Ectodermal cell (in vitro differentiated cells): ENCODE measurements around the gene STAMBPL1.

Experiments
- H3K27ac ChIP-seq: 2 replicates; pipeline ENCODE4 v1.7.0; 2013; ENCODE audit warnings: mild to moderate bottlenecking, low read depth, low read length; ENCODE audit not compliant: insufficient read depth, poor library complexity, severe bottlenecking
- H3K27me3 ChIP-seq: 2 replicates; pipeline ENCODE4 v1.7.0; 2013; ENCODE audit warnings: mild to moderate bottlenecking, low read length; ENCODE audit not compliant: insufficient read depth, control insufficient read depth, poor library complexity, severe bottlenecking
- H3K36me3 ChIP-seq: one replicate; pipeline ENCODE4 v1.7.0; 2013; ENCODE audit warnings: low read length; ENCODE audit not compliant: control insufficient read depth, insufficient read depth
- H3K4me1 ChIP-seq: one replicate; pipeline ENCODE4 v1.7.0; 2013; ENCODE audit warnings: low read length; ENCODE audit not compliant: control insufficient read depth, insufficient read depth
- H3K4me3 ChIP-seq: 2 replicates; pipeline ENCODE4 v1.7.0; 2013; ENCODE audit warnings: low read depth, low read length, control low read depth; ENCODE audit not compliant: insufficient read depth
- H3K9me3 ChIP-seq: 2 replicates; pipeline ENCODE4 v1.7.0; 2013; ENCODE audit warnings: mild to moderate bottlenecking, low read length, moderate library complexity; ENCODE audit not compliant: control insufficient read depth
- WGBS, 2 experiments: methylation state at CpG; one replicate each; pipeline ENCODE4 v1.1.7; 2013; ENCODE audit warnings: missing lambda C conversion rate in 2 of 2; 5-methylcytosine and 5-hydroxymethylcytosine counted together

STAMBPL1 gene

DNA sequence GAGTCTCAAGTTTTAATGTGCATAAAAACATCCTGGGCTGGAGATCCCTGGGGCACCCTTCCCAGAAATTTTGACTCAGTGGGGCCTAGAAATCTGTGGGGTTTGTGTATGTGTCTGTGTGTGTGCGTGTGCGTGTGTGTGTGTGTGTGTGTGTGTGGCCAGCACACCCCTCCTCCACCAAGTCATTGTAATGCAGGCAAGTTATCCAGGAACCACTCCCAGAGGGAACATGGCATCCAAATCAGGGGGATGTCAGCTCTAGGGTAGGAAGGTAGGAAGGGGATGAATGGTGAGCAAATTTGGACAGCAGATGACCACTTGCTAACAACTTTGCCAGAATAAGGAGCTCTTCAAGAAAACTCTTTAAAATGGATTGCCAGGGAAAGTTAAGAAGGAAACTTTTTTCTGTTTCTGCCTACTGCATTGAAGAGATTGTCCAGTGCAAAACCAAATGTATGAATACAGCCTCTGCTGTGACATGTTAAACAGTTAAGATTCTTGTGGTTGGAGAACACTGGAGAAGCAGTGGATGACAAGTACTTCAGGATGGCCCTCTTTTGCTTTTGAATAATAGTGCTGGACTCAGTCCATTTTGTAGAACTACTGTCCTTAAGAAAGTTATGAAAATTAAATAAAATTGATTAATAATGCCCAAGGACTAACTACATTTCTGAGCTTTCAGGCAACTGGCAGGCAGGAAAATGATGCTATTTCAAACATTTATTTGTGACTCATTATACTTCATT is 12.3 kb downstream of the STAMBPL1 start:
- Histone ChIP-seq H3K4me1 (peaks cover 6% of the 10 kb centered on the region), H3K27ac (no peak overlapping the region), H3K36me3 (no peaks in the 10 kb centered on the region), H3K27me3 (no peaks in the 10 kb centered on the region), H3K4me3 (no peak overlapping the region), H3K9me3 (no peaks in the 10 kb centered on the region)
- WGBS, 2 experiments: 71 to 82% methylated on average over 2 of the region's 2 CpGs

DNA sequence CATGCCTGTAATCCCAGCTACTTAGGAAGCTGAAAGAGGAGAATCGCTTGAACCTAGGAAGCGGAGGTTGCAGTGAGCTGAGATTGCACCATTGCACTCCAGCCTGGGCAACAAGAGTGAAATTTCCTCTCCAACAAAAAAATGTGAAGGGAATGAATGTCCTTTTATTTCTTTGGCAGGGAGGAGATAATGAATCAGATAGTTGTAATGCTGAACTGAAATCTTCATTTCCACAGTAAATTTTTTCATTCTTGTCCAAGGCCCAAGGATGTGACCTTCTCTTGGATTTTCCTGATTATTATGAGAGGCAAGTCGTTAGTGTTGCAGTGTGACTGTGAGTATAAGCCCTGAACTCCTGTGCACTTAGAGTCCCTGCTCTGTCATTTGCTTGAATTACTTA is 13.6 kb downstream of the STAMBPL1 start:
- Histone ChIP-seq H3K4me3 (no peak overlapping the region), H3K9me3 (no peaks in the 10 kb centered on the region), H3K27me3 (no peaks in the 10 kb centered on the region), H3K4me1 (peaks cover 6% of the 10 kb centered on the region), H3K27ac (no peak overlapping the region), H3K36me3 (no peaks in the 10 kb centered on the region)
- WGBS, 2 experiments: 93 to 97% methylated on average over 3 of the region's 3 CpGs

DNA sequence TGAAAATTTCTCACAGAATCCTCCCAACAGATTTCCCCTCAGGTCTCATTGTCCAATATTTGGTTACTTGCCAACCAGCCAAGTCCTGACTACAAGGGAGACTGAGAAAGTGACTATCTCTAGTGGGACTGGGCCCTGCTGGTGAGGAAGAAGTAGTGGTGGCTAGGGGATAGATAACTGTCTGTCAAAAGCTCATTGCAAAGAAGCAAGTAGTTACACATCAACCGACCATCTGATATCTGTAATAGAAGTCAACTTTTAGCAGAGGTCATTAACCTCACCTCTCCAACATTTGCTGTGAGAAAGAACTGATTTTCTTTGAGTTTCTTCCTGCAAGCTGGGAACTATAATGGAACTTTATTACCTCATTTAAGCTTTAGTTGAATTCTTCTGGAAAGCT is 15.2 kb downstream of the STAMBPL1 start:
- 91 to 93% methylated on average over 1 of the region's 1 CpG for WGBS, 2 experiments

DNA sequence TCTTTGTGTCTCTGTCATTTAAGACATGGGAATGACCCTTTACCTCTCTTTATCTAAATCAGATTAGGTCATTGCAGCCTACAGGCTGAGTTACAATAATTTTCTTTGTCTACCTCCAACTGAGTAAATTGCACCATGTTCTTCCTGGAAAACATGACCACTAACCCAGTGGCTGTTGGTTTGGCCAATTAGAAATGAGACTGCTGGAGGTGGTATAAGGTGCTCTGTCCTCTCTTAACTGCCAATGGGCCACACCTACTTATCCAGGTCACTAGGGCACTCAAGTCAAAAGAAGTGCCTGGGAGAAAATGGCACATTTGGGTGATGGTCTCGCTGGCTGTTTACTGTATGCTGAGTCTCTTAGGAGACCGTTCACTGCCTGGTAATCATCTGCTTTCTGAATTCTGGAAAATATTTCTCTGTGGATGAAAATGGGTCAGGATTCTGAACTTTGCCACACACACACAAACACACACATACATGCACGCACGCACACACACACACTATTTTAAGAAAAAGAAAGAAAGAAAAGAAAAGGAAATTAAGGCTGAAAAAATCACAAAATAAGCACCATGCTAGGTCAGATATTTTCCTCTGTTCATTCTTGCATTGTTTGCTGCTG is 16.4 kb downstream of the STAMBPL1 start:
- Histone ChIP-seq H3K9me3 (no peaks in the 10 kb centered on the region), H3K36me3 (no peaks in the 10 kb centered on the region), H3K27me3 (no peaks in the 10 kb centered on the region), H3K4me1 (peaks cover 6% of the 10 kb centered on the region), H3K4me3 (no peak overlapping the region), H3K27ac (no peak overlapping the region)
- WGBS, 2 experiments: 90 to 95% methylated on average over 2 of the region's 4 CpGs

More for the DNA sequence above, 15.2 kb downstream of the STAMBPL1 start:
- no peaks in the 10 kb centered on the region for H3K9me3 ChIP-seq
- H3K4me3 ChIP-seq: no peak overlapping the region
- H3K36me3 ChIP-seq: no peaks in the 10 kb centered on the region
- H3K27me3 ChIP-seq: no peaks in the 10 kb centered on the region
- H3K4me1 ChIP-seq: peaks cover 6% of the 10 kb centered on the region
- H3K27ac ChIP-seq: no peak overlapping the region

DNA sequence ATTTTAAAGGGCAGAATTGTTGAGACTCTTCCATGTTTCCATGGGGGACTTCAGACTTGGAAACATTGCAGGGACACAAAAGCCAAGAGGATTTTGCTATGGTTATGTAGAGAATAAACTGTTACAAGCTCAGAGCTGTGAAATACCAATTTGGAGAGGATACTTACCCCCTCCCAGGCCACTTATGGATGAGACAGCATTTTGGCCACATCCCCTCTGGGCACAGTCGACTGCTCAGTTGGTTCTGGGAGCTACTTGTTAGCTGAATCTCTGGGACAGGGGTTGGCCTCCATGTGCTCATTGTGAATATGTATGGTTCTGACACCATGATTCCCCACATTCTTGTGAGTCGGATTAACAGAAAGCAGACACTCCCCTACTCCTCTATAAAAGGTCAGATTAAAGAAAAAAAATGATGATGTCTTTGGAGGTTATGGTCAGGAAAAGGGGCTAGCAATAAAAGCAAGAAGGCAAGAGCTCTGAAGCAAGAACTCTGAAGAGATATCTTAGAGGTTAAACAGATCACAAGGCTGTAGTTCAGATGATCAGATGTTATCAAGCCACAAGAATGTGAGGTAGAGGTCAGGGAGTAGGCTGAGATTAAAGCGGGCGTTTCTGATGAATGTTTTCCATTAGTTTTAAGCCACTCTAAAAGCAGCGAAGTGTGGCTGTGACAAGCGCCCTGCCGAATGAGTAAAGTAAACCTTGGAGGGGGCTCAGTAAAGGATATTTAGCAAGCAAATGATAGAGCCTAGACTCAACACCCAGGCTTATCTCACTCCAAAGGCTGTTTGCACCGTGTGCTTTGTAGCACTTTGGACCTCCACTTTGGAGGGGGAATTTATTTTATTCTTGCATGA is 17.2 kb downstream of the STAMBPL1 start:
- Histone ChIP-seq H3K4me3 (no peak overlapping the region), H3K4me1 (peaks cover 6% of the 10 kb centered on the region)

DNA sequence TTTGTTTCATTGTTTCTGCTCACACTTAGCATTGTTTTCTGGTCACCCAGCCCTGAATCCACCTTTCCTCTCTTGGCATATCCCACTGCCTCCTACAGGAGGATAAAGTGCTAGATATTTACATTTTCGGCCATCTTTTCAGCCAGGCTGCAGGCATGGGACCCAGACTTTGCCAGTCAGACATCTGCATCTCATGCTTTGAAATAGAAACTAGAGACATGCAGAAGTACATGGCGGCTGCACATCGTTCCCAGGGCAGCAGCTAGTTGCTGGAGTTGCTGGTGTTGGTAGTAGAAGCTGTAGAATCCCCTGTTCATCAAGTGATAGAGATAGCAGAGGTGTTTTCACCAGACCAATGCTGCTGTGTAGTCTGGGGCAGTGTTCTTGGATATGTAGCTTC is 18.7 kb downstream of the STAMBPL1 start:
- Histone ChIP-seq H3K4me1 (peaks cover 6% of the 10 kb centered on the region), H3K4me3 (no peak overlapping the region), H3K36me3 (no peaks in the 10 kb centered on the region), H3K27me3 (no peaks in the 10 kb centered on the region), H3K9me3 (no peaks in the 10 kb centered on the region), H3K27ac (no peak overlapping the region)
- WGBS, 2 experiments: 94 to 95% methylated on average over 3 of the region's 3 CpGs

More for the DNA sequence above, 17.2 kb downstream of the STAMBPL1 start:
- H3K36me3 ChIP-seq: no peaks in the 10 kb centered on the region
- no peaks in the 10 kb centered on the region for H3K9me3 ChIP-seq
- H3K27ac ChIP-seq: no peak overlapping the region
- no peaks in the 10 kb centered on the region for H3K27me3 ChIP-seq
- 87 to 93% methylated on average over 7 of the region's 8 CpGs for WGBS, 2 experiments

DNA sequence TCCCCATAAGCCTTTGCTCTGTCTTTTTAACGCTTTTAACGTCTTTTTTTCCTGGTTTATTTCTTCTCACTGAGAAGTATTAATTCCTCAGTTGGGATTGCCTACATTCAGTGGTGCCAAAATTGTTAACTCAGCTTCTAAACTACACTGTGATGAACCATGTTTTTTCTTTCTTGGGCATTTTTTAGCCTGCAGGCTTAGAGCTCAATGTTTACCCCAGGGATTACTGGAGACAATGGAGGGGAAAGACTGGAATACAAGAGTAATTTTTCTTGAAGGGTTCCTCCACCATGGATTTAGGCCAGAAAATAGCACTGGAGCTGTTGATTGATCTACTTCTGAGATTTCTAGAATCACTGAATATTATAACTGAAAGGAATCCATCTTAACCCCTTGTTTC is 19.8 kb downstream of the STAMBPL1 start:
- H3K9me3 ChIP-seq: no peaks in the 10 kb centered on the region
- H3K36me3 ChIP-seq: no peaks in the 10 kb centered on the region
- H3K4me1 ChIP-seq: peaks cover 6% of the 10 kb centered on the region
- H3K27me3 ChIP-seq: no peaks in the 10 kb centered on the region
- H3K27ac ChIP-seq: no peak overlapping the region
- no peak overlapping the region for H3K4me3 ChIP-seq
- 92% methylated on average over 2 of the region's 2 CpGs for WGBS, 2 experiments

DNA sequence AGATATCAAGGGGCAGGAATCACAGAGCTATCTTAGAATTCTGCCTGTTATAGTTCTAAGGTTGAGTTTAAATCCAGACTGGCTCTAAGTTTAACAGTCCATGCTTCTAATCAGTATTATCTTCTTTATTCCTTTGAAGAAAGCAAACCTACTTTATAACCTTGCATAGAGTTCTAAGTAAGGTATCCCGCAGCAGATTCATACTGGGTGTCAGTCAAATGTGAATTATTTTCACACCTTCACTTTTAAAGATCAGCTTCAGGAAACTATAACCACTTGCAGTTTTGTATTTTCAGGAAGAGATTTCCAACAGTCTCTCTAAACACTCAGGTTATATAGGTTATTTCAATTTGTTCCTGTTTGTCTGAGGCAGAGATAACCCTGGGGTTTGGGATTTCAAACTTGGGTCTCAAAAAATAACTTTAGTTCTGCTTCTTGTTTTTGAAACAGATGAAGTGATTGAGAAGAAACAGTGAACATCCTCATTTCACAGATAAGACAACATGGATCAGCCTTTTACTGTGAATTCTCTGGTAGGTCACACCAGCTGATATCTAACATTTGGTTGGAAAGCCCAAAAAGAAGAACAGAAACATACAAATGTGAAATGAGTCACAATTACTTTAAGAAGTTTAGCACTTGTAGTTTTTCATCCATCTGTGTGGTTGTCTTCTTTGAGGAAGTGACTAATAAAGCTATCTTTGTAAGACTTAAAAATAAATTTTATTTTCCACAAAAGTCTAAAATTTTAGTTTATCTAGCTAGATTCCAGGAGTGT is 21.4 kb downstream of the STAMBPL1 start:
- Histone ChIP-seq H3K9me3 (no peaks in the 10 kb centered on the region), H3K36me3 (no peaks in the 10 kb centered on the region), H3K27ac (no peak overlapping the region), H3K4me1 (peaks cover 5% of the 10 kb centered on the region), H3K27me3 (no peaks in the 10 kb centered on the region), H3K4me3 (no peak overlapping the region)
- WGBS, 2 experiments: 96 to 100% methylated on average over 1 of the region's 1 CpG

DNA sequence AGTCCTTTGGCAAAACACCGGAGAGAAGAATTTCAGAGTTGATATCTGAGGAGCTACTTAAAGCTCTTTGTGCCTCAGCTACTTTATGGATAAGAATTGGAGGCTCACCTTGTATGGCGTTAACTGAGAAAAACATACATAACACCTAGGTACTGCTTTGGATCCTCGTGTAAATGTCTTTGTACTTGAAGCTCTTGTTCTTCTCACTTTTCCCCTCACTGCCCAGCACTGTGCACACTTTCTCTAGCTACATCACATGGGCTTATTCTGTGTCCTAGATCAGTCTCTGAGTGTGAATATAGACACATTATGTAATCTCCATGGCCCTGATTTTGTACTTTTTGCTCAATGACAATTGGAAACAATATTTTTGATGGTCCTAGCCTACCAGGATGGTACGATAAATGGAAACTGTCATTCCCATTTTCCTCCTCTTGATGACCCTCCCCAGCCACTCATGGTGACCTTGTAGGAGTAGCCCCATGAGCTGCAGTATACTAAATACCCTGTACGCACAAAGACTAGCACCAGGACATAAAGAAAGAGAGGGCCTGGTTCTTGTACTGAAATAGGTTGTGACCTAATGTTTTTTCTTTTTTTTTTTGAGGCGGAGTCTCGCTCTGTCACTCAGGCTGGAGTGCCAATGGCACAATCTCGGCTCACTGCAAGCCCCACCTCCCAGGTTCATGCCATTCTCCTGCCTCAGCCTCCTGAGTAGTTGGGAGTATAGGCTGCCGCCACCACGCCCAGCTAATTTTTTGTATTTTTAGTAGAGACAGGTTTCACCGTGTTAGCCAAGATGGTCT is 22.1 kb downstream of the STAMBPL1 start:
- Histone ChIP-seq H3K4me3 (no peak overlapping the region), H3K27me3 (no peaks in the 10 kb centered on the region), H3K36me3 (no peaks in the 10 kb centered on the region), H3K27ac (no peak overlapping the region), H3K4me1 (no peaks in the 10 kb centered on the region), H3K9me3 (no peaks in the 10 kb centered on the region)
- 87 to 90% methylated on average over 11 of the region's 11 CpGs for WGBS, 2 experiments
